GM18499 (cell line): ENCODE data around the gene ENTREP3.
A peak's percentile ranks its signal among the peaks of the same experiment; 100 is the strongest.
"Not testable (repeated sequence)": the region's sequence is repeated elsewhere in the genome, so short reads cannot be mapped to it uniquely, and the experiment has no call there.

Experiments used
- ATAC-seq: cut with Tn5 transposase; IDR thresholded peaks from one replicate; pipeline ENCODE4 v1.9.1; 2021; ENCODE audit warnings: moderate number of reproducible peaks; ENCODE audit not compliant: insufficient read depth, unreplicated experiment

Gene ENTREP3

DNA sequence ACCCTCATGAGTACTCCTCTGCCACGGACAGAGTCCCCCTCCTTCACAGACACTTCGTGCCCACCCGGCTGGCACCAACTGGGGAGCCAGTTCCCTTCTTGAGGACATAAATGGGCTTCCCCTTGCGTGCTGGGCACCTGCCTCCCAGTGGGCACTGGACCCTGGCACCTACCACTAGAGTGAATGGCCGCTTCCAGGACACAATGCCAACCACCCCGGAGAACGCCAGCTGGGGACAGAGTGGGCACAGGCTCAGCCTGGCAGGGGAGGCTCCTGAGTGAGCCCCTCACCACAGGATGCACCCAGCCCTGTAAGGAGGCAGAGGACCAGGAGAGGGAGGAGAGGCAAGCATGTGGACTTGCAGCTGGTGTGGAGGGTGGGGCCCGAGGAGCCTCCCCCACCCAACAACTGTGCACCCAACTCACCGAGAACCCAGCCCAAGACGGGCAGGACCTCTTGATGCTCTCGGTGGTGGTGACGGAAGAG, 1.0 kb downstream of the ENTREP3 start:
- no peak for ATAC-seq

DNA sequence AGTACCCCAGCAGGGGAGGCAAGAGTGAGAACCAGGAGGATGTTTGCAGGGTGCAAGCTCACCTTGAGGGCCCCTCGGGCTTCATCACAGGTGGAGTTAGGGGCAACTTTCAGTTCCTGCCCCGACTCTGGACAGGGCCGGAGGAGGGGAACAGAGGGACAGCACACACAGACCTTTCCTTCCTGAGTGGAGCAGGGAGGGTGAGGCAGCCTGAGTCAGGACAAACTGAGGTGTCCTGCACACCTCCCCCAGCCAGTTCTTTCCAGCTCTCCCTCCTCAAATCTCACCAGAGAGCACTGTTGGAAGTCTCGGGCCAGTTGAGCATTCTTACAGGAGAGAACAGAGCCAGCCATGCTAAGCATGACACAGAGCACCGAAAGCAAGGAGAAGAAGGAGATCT, 1.5 kb downstream of the ENTREP3 start:
- ATAC-seq, result no peak

- ATAC-seq, result no peak
Observed at GRCh38 chr1:155253208-155253607, 2.1 kb downstream of the ENTREP3 start.

GRCh38 chr1:155251566-155251965, 3.7 kb downstream of the ENTREP3 start:
- no peak for ATAC-seq

GRCh38 chr1:155250633-155251449, 4.4 kb downstream of the ENTREP3 start:
- no peak for ATAC-seq

DNA sequence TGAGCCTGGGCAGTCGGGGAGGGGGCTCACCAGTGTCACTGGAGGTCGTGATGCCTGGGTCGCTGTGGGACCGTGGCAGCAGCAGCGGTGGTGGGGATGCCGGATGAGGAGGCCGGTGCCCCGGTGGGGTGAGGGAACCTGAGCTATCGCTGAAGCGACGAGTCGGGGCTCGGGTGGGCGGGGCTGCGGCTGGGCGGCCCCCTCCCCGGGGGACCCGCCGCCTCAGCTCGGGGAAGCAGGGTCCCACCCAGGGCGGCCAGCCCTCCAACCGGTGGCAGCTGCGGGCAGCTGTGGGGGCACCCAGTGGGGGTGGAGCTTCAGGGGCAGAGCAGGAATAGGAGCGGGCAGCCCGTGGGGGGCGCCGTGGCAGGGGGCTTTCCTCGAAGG, 5.0 kb downstream of the ENTREP3 start:
- no peak for ATAC-seq

DNA sequence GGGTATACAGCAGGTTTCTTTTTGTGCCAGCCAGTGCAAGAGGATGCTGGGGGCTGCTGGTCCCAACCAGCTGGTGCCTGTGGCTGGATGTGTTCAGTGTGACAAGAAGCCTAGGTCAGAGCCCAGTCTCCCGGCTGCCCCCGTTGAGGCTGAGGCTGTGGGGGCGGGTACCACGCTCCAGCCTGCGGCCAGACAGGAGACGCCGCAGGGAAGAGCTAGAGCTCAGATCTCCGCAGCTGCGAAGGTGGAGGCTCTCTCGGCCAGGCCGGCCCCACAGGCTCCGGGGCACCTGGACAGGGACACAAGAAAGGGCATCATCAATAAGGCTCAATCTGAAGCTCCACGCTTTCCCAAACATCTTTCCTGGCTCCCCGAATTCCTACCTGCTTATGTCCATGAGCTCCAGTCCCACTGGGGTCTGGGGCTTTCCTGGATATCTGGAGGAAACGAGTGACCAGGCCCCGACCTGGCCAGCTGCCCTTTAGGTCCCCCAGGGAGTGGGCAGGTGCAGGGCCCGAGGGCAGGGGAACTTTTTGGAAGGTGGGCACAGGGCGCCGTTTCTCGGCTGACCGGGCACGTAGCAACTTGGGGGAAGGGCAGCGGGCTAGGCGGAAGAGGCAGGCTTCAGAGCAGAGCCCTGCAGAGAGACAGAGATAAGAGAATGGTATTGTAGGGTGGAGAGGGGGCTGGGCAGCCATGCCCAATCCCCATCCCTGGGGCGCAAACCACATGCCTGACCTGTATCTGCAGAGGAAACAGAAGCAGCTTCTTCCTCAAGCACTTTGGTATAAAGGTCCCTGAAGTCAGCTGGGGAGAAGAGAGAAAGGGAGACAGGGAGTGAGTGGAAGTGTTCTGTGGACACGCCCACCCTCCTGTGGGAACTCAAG, 7.4 kb downstream of the ENTREP3 start:
- ATAC-seq, result no peak

DNA sequence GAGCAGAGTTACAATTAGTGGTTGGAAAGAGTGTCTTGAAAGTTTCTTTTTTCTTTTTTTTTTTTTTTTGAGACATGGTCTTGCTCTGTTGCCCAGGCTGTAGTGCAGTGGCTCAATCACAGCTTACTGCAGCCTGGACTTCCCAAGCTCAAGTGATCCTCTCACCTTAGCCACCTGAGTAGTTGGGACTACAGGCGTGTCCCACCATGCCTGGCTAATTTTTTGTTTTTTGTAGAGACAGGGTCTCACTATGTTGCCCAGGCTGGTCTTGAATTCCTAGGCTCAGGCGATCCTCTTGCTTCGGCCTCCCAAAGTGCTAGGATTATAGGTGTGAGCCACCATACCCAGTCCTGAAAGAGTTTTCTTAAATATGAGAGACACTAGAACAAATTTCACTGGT, 8.5 kb downstream of the ENTREP3 start:
- not testable (repeated sequence) for ATAC-seq

- ATAC-seq, result no peak
Observed at GRCh38 chr1:155245163-155245524, 10.1 kb downstream of the ENTREP3 start.

DNA sequence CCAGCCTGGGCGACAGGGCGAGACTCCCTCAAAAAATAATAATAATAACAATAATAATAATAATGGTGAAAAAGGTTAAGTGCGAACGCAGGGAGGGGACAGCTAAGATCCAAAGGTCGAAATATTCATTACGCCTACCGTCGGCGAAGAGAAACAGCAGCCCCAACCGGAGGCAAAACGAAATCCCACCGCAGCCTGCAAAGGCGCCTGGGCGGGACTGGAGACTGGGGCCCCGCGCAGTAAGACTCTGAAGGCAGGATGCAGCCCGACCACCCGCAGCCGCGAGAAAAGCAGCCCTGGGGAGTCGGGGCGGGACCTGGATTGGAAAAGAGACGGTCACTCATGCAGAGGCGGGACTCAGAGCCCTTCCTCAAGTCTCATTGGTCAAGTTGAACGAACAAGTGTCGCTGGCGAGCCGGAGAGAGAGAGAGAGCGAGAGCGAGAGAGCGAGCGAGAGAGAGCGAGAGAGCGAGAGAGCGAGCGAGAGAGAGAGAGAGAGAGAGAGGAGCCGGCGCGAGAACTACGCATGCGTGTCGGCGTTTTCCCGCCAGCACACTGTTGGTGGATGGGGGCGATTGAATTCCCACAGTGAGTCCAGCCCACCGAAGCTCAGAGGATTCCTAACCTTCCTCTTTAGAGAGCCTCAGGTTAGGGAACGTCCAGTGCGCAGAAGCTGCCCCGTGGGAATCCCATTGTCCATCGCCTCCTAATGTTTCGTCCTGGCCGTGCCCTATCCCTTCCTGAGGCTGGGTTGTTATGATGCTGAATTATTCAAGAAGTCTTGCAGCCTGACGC, 10.7 kb downstream of the ENTREP3 start:
- ATAC-seq, result peak; percentile 60

DNA sequence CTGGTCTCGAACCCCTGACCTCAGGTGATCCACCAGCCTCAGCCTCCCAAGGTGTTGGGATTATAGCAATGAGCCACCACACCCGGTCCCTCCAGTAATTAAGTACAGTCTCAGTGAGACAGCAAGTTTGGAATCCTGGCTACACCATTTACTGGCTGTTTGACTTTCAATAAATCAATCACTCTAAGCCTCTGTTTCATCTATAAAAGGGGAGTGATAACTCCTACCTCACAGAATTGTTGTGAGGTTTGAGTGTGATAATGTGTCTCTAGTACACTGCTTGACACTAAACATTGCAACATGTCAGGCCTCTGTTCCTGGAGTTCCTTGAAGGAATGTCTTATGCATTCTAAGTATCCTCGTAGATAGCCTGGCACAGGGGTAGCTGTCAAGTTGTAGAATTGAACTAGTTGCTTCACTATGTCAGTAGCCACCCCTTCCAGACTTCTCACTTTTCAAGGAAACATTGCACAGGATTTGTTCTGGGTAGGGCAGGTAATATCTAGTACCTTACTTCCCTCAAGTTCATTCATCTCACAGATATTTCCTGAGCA, 12.4 kb downstream of the ENTREP3 start:
- ATAC-seq, result no peak

- ATAC-seq, result no peak
Observed at GRCh38 chr1:155241841-155242264, 13.4 kb downstream of the ENTREP3 start.

GRCh38 chr1:155241069-155241679, 14.1 kb downstream of the ENTREP3 start:
- no peak for ATAC-seq

DNA sequence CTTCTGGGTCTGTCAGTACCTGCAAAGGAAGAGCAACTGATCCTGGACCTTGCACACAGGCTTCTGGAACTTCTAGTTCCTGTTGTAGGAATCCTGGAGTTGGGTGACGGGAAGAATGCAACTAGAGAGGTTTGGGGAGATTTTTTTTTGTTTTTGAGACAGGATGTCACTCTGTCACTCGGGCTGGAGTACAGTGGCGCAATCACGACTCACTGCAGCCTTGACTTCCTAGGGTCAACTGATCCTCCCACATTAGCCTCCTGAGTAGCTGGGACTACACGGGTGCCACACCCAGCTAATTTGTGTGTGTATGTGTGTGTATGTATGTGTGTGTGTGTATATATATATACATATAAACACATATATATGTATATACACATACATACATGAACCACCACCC, 18.8 kb downstream of the ENTREP3 start:
- ATAC-seq, result no peak

DNA sequence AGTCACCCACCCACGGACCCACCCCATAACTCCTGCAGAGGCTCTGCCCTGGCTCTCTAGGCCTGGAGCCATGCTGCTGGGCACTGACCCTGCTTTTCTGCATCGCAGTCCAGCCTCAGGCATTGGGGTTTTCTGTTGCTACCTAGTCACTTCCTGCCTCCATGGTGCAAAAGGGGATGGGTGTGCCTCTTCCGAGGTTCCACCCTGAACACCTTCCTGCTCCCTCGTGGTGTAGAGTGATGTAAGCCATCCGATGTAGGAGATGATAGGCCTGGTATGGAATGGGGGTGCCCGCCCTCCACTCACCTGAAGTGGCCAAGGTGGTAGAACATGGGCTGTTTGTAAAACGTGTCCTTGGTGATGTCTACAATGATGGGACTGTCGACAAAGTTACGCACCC, 19.9 kb downstream of the ENTREP3 start:
- ATAC-seq, result not testable (repeated sequence)

DNA sequence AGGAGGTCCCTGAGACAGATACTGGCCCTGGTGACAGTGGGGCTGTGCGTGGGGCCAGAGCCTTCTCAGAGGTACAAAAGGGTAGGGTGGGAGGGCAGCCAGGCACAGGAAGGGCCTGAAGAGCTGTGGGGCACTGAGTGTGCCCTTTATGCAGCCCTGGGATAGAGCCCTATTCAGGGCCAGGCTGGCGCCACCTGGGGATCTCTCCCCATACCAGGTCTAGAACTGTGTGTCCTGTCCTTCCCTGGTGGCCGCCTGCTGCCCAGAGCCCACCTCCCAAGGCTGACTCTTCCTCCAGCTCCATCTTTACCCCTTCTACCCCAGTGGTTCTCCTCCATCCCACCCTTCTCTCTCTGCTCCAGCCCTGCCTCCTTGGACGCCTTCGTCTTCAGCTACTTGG, 21.8 kb downstream of the ENTREP3 start:
- not testable (repeated sequence) for ATAC-seq

DNA sequence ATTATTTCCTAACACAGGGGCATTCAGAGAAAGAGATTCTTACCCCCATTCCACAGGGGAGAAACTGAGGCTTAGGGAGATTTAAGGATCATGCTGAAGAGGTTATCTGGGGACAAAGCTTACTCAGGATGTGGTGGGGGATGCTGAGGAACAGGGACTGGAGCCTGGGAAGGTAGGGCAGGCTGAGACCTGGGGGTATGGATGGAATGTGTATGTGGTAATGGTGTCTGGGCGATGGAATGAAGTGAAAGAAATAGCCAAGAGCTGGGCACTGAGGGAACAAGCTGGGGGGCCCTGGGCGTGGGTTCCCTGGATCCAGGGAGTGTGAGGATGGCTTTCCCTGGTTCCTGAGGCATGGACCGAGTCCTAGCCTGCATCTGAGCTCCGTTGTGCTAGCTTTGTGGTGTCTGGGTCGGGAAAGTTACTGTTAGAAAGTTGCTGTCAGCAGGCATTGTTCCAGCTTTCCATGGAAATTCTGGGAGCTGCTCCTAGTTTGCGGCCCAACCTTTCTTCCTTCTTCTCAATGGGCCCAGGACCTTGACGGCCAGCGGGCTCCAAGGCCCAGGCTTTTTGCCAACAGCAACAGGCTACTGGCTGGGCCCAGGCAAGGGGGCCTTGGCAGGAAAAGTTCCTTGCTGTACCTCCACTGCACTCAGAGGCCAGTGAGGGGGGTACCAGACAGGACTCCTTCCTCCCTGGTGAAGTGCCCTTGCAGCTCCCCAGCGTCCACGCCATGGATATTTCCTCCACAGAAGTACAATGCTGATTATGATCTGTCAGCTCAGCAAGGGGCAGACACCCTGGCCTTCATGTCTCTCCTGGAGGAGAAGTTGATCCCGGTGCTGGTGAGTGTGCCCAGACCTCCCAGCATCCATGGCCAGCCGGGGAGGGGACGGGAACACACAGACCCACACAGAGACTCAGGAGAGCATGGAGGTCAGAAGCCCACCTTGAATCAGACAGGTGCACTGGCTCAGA, 23.0 kb downstream of the ENTREP3 start:
- ATAC-seq, result not testable (repeated sequence)

- ATAC-seq, result not testable (repeated sequence)
Observed at GRCh38 chr1:155231302-155231701, 24.0 kb downstream of the ENTREP3 start.

DNA sequence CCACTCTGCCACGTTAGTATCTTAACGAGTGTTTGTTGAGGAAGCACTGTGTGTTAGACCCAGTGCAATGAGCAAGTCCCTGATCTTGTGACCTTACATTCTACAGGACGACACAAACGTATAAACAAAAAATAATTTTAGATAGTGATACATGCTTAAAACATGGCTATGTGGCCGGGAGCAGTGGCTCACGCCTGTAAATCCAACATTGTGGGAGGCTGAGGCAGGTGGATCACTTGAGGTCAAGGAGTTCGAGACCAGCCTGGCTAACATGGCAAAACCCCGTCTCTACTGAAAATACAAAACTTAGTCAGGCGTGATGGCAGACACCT, 27.2 kb downstream of the ENTREP3 start:
- ATAC-seq, result no peak
